ENCODE data around the gene ZNF580. TPM values are rescaled to one million over a fixed set of nuclear protein-coding genes. Genes with fewer than 3 reads are reported as not detected.

Gene ZNF580
- polyA plus RNA-seq, 2 donors = 12.8 to 14.2 TPM

DNA sequence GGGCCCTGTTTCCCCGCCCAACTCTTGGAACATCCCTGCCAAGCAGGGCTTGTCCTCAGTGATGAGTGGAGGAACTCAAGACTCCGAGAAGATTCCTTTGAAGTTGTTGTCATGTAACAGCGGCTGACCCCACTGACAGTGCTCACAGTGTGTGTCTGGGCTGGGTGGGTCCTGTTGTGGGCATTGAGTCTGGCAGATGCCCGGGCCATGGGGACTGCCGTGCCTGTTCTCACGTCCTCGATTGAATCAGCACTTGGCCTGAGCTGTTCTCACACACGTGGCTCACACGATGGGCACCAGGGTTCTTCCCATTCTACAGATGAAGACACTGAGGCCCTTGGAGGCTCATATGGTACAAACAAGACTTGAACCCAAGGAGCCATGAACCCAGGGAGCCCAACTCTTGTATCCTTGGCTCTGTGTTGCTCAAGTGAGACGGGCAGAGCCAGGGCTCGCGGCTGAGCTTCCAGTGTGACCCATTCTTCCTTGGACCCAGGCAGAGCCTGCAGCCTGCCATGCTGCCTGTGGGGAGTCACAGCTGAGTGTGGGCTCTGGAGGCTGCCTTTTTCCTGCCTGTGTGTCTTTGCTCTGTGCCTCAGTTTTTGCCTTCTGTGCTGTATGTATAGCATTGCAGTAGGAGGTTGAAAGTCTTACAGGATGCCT, 25.7 kb downstream of the ZNF580 start:
- 81 to 88% methylated on average over 12 of the region's 12 CpGs for WGBS, 2 donors
- Histone ChIP-seq H3K27ac (ENCODE audit: low read depth in 2 of 2, low read length in 1 of 2) (no peak overlapping the region), H3K4me3 (ENCODE audit: low read depth in 1 of 2, low read length in 2 of 2) (no peak overlapping the region), H3K27me3 (ENCODE audit: control insufficient read depth in 1 of 2, insufficient read depth in 2 of 2, low read length in 2 of 2) (no peaks in the 10 kb centered on the region), H3K36me3 (ENCODE audit: control insufficient read depth in 2 of 2, insufficient read depth in 2 of 2, low read length in 1 of 2) (peaks cover 36 to 84% of the 10 kb centered on the region in 2 donors), H3K4me1 (ENCODE audit: control insufficient read depth in 2 of 2, insufficient read depth in 2 of 2, low read length in 1 of 2) (peaks cover 0 to 11% of the 10 kb centered on the region in 2 donors), H3K9me3 (ENCODE audit: control insufficient read depth in 2 of 2, insufficient read depth in 1 of 2, low read depth in 1 of 2, low read length in 1 of 2) (peaks cover 0 to 3% of the 10 kb centered on the region in 2 donors)

DNA sequence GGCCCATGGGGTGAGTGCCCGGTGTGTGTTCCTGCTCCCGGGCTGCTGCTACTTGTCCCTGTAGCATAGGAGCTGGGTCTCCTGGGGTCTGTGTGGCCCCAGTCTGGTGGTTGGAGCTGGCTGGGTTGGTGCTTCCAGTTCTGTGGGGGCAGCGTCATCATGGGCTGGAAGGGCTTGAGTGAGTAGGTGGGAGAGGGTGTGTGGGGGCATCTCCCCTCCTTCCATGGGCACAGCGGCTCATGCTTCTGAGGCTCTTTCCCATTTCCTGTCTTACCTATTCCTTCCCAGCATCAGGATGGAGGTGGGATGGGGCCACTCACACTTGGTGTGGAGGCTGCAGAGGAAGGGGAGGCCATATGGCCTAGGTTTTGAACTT, 26.2 kb downstream of the ZNF580 start:
- peaks cover 0 to 3% of the 10 kb centered on the region in 2 donors for H3K9me3 ChIP-seq (ENCODE audit: control insufficient read depth in 2 of 2, insufficient read depth in 1 of 2, low read depth in 1 of 2, low read length in 1 of 2)
- H3K27me3 ChIP-seq (ENCODE audit: control insufficient read depth in 1 of 2, insufficient read depth in 2 of 2, low read length in 2 of 2) = no peaks in the 10 kb centered on the region
- no peak overlapping the region for H3K4me3 ChIP-seq (ENCODE audit: low read depth in 1 of 2, low read length in 2 of 2)
- H3K27ac ChIP-seq (ENCODE audit: low read depth in 2 of 2, low read length in 1 of 2) = peak overlapping the region in 1 of 2 donors; percentile 16
- H3K36me3 ChIP-seq (ENCODE audit: control insufficient read depth in 2 of 2, insufficient read depth in 2 of 2, low read length in 1 of 2) = peaks cover 31 to 79% of the 10 kb centered on the region in 2 donors
- H3K4me1 ChIP-seq (ENCODE audit: control insufficient read depth in 2 of 2, insufficient read depth in 2 of 2, low read length in 1 of 2) = peaks cover 0 to 11% of the 10 kb centered on the region in 2 donors
- WGBS, 2 donors = 88 to 94% methylated on average over 4 of the region's 4 CpGs

- peak overlapping the region; percentile 16 to 32 for H3K27ac ChIP-seq (ENCODE audit: low read depth in 2 of 2, low read length in 1 of 2)
- peaks cover 0 to 3% of the 10 kb centered on the region in 2 donors for H3K9me3 ChIP-seq (ENCODE audit: control insufficient read depth in 2 of 2, insufficient read depth in 1 of 2, low read depth in 1 of 2, low read length in 1 of 2)
- H3K4me1 ChIP-seq (ENCODE audit: control insufficient read depth in 2 of 2, insufficient read depth in 2 of 2, low read length in 1 of 2) = peaks cover 0 to 11% of the 10 kb centered on the region in 2 donors
- no peak overlapping the region for H3K4me3 ChIP-seq (ENCODE audit: low read depth in 1 of 2, low read length in 2 of 2)
- H3K27me3 ChIP-seq (ENCODE audit: control insufficient read depth in 1 of 2, insufficient read depth in 2 of 2, low read length in 2 of 2) = no peaks in the 10 kb centered on the region
- H3K36me3 ChIP-seq (ENCODE audit: control insufficient read depth in 2 of 2, insufficient read depth in 2 of 2, low read length in 1 of 2) = peaks cover 29 to 76% of the 10 kb centered on the region in 2 donors
- 78 to 83% methylated on average over 12 of the region's 12 CpGs for WGBS, 2 donors
Observed at GRCh38 chr19:55667511-55667910, 26.7 kb downstream of the ZNF580 start.

- Histone ChIP-seq H3K9me3 (ENCODE audit: control insufficient read depth in 2 of 2, insufficient read depth in 1 of 2, low read depth in 1 of 2, low read length in 1 of 2) (peaks cover 0 to 3% of the 10 kb centered on the region in 2 donors), H3K36me3 (ENCODE audit: control insufficient read depth in 2 of 2, insufficient read depth in 2 of 2, low read length in 1 of 2) (peaks cover 26 to 72% of the 10 kb centered on the region in 2 donors), H3K27me3 (ENCODE audit: control insufficient read depth in 1 of 2, insufficient read depth in 2 of 2, low read length in 2 of 2) (no peaks in the 10 kb centered on the region), H3K4me3 (ENCODE audit: low read depth in 1 of 2, low read length in 2 of 2) (no peak overlapping the region), H3K4me1 (ENCODE audit: control insufficient read depth in 2 of 2, insufficient read depth in 2 of 2, low read length in 1 of 2) (peaks cover 0 to 11% of the 10 kb centered on the region in 2 donors), H3K27ac (ENCODE audit: low read depth in 2 of 2, low read length in 1 of 2) (peak overlapping the region; percentile 7 to 53)
- WGBS, 2 donors = 55 to 61% methylated on average over 11 of the region's 11 CpGs
Observed at GRCh38 chr19:55667958-55668357, 27.2 kb downstream of the ZNF580 start.

- Histone ChIP-seq H3K27me3 (ENCODE audit: control insufficient read depth in 1 of 2, insufficient read depth in 2 of 2, low read length in 2 of 2) (no peaks in the 10 kb centered on the region), H3K36me3 (ENCODE audit: control insufficient read depth in 2 of 2, insufficient read depth in 2 of 2, low read length in 1 of 2) (peaks cover 18 to 67% of the 10 kb centered on the region in 2 donors), H3K4me1 (ENCODE audit: control insufficient read depth in 2 of 2, insufficient read depth in 2 of 2, low read length in 1 of 2) (peaks cover 0 to 11% of the 10 kb centered on the region in 2 donors), H3K27ac (ENCODE audit: low read depth in 2 of 2, low read length in 1 of 2) (peak overlapping the region; percentile 7 to 53), H3K4me3 (ENCODE audit: low read depth in 1 of 2, low read length in 2 of 2) (no peak overlapping the region), H3K9me3 (ENCODE audit: control insufficient read depth in 2 of 2, insufficient read depth in 1 of 2, low read depth in 1 of 2, low read length in 1 of 2) (peaks cover 0 to 3% of the 10 kb centered on the region in 2 donors)
- 89 to 90% methylated on average over 30 of the region's 30 CpGs for WGBS, 2 donors
Observed at GRCh38 chr19:55668603-55669348, 28.0 kb downstream of the ZNF580 start.

- Histone ChIP-seq H3K4me1 (ENCODE audit: control insufficient read depth in 2 of 2, insufficient read depth in 2 of 2, low read length in 1 of 2) (peaks cover 0 to 11% of the 10 kb centered on the region in 2 donors), H3K27ac (ENCODE audit: low read depth in 2 of 2, low read length in 1 of 2) (no peak overlapping the region), H3K36me3 (ENCODE audit: control insufficient read depth in 2 of 2, insufficient read depth in 2 of 2, low read length in 1 of 2) (peaks cover 14 to 59% of the 10 kb centered on the region in 2 donors), H3K9me3 (ENCODE audit: control insufficient read depth in 2 of 2, insufficient read depth in 1 of 2, low read depth in 1 of 2, low read length in 1 of 2) (peaks cover 0 to 3% of the 10 kb centered on the region in 2 donors), H3K27me3 (ENCODE audit: control insufficient read depth in 1 of 2, insufficient read depth in 2 of 2, low read length in 2 of 2) (no peaks in the 10 kb centered on the region), H3K4me3 (ENCODE audit: low read depth in 1 of 2, low read length in 2 of 2) (no peak overlapping the region)
- 86 to 90% methylated on average over 31 to 43 of the region's 43 CpGs for WGBS, 2 donors
Observed at GRCh38 chr19:55669418-55670279, 28.8 kb downstream of the ZNF580 start.

- H3K9me3 ChIP-seq (ENCODE audit: control insufficient read depth in 2 of 2, insufficient read depth in 1 of 2, low read depth in 1 of 2, low read length in 1 of 2) = peaks cover 0 to 3% of the 10 kb centered on the region in 2 donors
- H3K36me3 ChIP-seq (ENCODE audit: control insufficient read depth in 2 of 2, insufficient read depth in 2 of 2, low read length in 1 of 2) = peaks cover 14 to 55% of the 10 kb centered on the region in 2 donors
- H3K4me3 ChIP-seq (ENCODE audit: low read depth in 1 of 2, low read length in 2 of 2) = no peak overlapping the region
- H3K4me1 ChIP-seq (ENCODE audit: control insufficient read depth in 2 of 2, insufficient read depth in 2 of 2, low read length in 1 of 2) = peaks cover 0 to 11% of the 10 kb centered on the region in 2 donors
- WGBS, 2 donors = 76 to 78% methylated on average over 23 of the region's 23 CpGs
- no peak overlapping the region for H3K27ac ChIP-seq (ENCODE audit: low read depth in 2 of 2, low read length in 1 of 2)
- H3K27me3 ChIP-seq (ENCODE audit: control insufficient read depth in 1 of 2, insufficient read depth in 2 of 2, low read length in 2 of 2) = no peaks in the 10 kb centered on the region
Observed at GRCh38 chr19:55670280-55671053, 29.7 kb downstream of the ZNF580 start.

- 65 to 67% methylated on average over 2 of the region's 2 CpGs for WGBS, 2 donors
Observed at GRCh38 chr19:55671054-55671378, 30.2 kb downstream of the ZNF580 start.

GRCh38 chr19:55672418-55672817, 31.6 kb downstream of the ZNF580 start:
- H3K9me3 ChIP-seq (ENCODE audit: control insufficient read depth in 2 of 2, insufficient read depth in 1 of 2, low read depth in 1 of 2, low read length in 1 of 2) = peaks cover 0 to 3% of the 10 kb centered on the region in 2 donors
- peaks cover 14 to 37% of the 10 kb centered on the region in 2 donors for H3K36me3 ChIP-seq (ENCODE audit: control insufficient read depth in 2 of 2, insufficient read depth in 2 of 2, low read length in 1 of 2)
- H3K4me3 ChIP-seq (ENCODE audit: low read depth in 1 of 2, low read length in 2 of 2) = no peak overlapping the region
- no peaks in the 10 kb centered on the region for H3K27me3 ChIP-seq (ENCODE audit: control insufficient read depth in 1 of 2, insufficient read depth in 2 of 2, low read length in 2 of 2)
- H3K27ac ChIP-seq (ENCODE audit: low read depth in 2 of 2, low read length in 1 of 2) = no peak overlapping the region
- 80 to 88% methylated on average over 5 of the region's 5 CpGs for WGBS, 2 donors
- H3K4me1 ChIP-seq (ENCODE audit: control insufficient read depth in 2 of 2, insufficient read depth in 2 of 2, low read length in 1 of 2) = peaks cover 4 to 9% of the 10 kb centered on the region in 2 donors

More at GRCh38 chr19:55671054-55671378, 30.2 kb downstream of the ZNF580 start:
- H3K9me3 ChIP-seq (ENCODE audit: control insufficient read depth in 2 of 2, insufficient read depth in 1 of 2, low read depth in 1 of 2, low read length in 1 of 2) = peaks cover 0 to 3% of the 10 kb centered on the region in 2 donors
- no peak overlapping the region for H3K27ac ChIP-seq (ENCODE audit: low read depth in 2 of 2, low read length in 1 of 2)
- H3K4me1 ChIP-seq (ENCODE audit: control insufficient read depth in 2 of 2, insufficient read depth in 2 of 2, low read length in 1 of 2) = peaks cover 0 to 11% of the 10 kb centered on the region in 2 donors
- H3K27me3 ChIP-seq (ENCODE audit: control insufficient read depth in 1 of 2, insufficient read depth in 2 of 2, low read length in 2 of 2) = no peaks in the 10 kb centered on the region
- H3K4me3 ChIP-seq (ENCODE audit: low read depth in 1 of 2, low read length in 2 of 2) = no peak overlapping the region
- H3K36me3 ChIP-seq (ENCODE audit: control insufficient read depth in 2 of 2, insufficient read depth in 2 of 2, low read length in 1 of 2) = peaks cover 14 to 51% of the 10 kb centered on the region in 2 donors

Data from esophagus (tissue), 2 donors.